HepG2 (cell line): ENCODE data around the gene RHBDD1. TPM values are rescaled to one million over a fixed set of nuclear protein-coding genes. Genes with fewer than 3 reads are reported as not detected.
A peak's percentile ranks its signal among the peaks of the same experiment; 100 is the strongest.

Source experiments
- AGO2 ChIP-seq: fragments of 200-400 bp; formaldehyde crosslinking; optimal IDR thresholded peaks from 2 replicates; pipeline ENCODE3; 2017; ENCODE audit warnings: mild to moderate bottlenecking, low read depth, low read length, moderate library complexity
- BORCS8-MEF2B ChIP-seq: sonication (generic); formaldehyde crosslinking; IDR thresholded peaks from 2 replicates; pipeline ENCODE4 v1.8.0; 2022; ENCODE audit warnings: mild to moderate bottlenecking, missing genetic modification reagents
- CHD2 ChIP-seq: IDR thresholded peaks from 2 replicates; pipeline ENCODE4 v1.6.1; 2011; ENCODE audit warnings: low read depth, low read length, improper control_type of control experiment
- GTF3A ChIP-seq: sonication (generic); formaldehyde crosslinking; conservative IDR thresholded peaks from 2 replicates; pipeline ENCODE4 v1.4.0; 2020; ENCODE audit warnings: mild to moderate bottlenecking, missing genetic modification reagents
- MIER3 ChIP-seq: IDR thresholded peaks from 2 replicates; pipeline ENCODE4 v1.6.1; 2016; ENCODE audit warnings: missing compliant biosample characterization, borderline replicate concordance
- NCOA2 ChIP-seq: sonication (generic); formaldehyde crosslinking; IDR thresholded peaks from 2 replicates; pipeline ENCODE4 v1.8.0; 2022; ENCODE audit warnings: inconsistent platforms
- POLR2G ChIP-seq: fragments of 200-400 bp; formaldehyde crosslinking; IDR thresholded peaks from 2 replicates; pipeline ENCODE4 v1.6.1; 2018; ENCODE audit warnings: mild to moderate bottlenecking, low read depth, low read length, moderate library complexity
- STAT6 ChIP-seq: sonication (generic); formaldehyde crosslinking; IDR thresholded peaks from 2 replicates; pipeline ENCODE4 v1.4.0; 2020; ENCODE audit warnings: missing genetic modification reagents, mild to moderate bottlenecking, borderline replicate concordance
- TFDP1 ChIP-seq: IDR thresholded peaks from 2 replicates; pipeline ENCODE4 v1.6.1; 2016; ENCODE audit warnings: missing compliant biosample characterization, missing genetic modification reagents, borderline replicate concordance
- YEATS2 ChIP-seq: sonication (generic); formaldehyde crosslinking; IDR thresholded peaks from 2 replicates; pipeline ENCODE4 v1.4.0; 2020; ENCODE audit warnings: missing genetic modification reagents, borderline replicate concordance
- ZMAT5 ChIP-seq: sonication (generic); formaldehyde crosslinking; IDR thresholded peaks from 2 replicates; pipeline ENCODE4 v1.5.0; 2020; ENCODE audit warnings: mild to moderate bottlenecking, low read depth, missing genetic modification reagents, borderline replicate concordance
- ZNF224 ChIP-seq: sonication (generic); formaldehyde crosslinking; IDR thresholded peaks from 2 replicates; pipeline ENCODE4 v1.5.0; 2020; ENCODE audit warnings: mild to moderate bottlenecking, missing genetic modification reagents
- ZNF335 ChIP-seq: sonication (generic); formaldehyde crosslinking; IDR thresholded peaks from 2 replicates; pipeline ENCODE4 v1.4.0; 2020; ENCODE audit warnings: missing genetic modification reagents
- polyA plus RNA-seq, 8 experiments: library from polyadenylated mRNA; depleted of rRNA in 3 of 8; stranded (reverse) in 7 of 8; unstranded in 1 of 8; fragments of >200 nt; fragmentation: Illumina TruSeq in 4 of 8; extraction: Trizol in 4 of 8; gene quantifications; 2 replicates each; pipeline versions ENCODE4 v1.2.1 to v1.2.3, GENCODE V29; 2011 to 2016; ENCODE audit warnings: low read depth in 4 of 8, missing spikeins in 1 of 8, mixed read lengths in 1 of 8; ENCODE audit not compliant: insufficient read depth in 1 of 8
- total RNA-seq, 5 experiments: library from RNA; depleted of rRNA; stranded (reverse); fragments of >200 nt; fragmentation: Illumina TruSeq; extraction: Trizol; gene quantifications; 2 replicates each; pipeline ENCODE4 v1.2.3, GENCODE V29; 2016; ENCODE audit warnings: low read depth in 1 of 5
- TF ChIP-seq, protein P1 (sequence below): sonication (generic); formaldehyde crosslinking; IDR thresholded peaks from 2 replicates; pipeline ENCODE4 v1.5.0; 2020; ENCODE audit warnings: missing genetic modification reagents, mild to moderate bottlenecking, borderline replicate concordance
- TF ChIP-seq, protein P2 (sequence below): sonication (generic); formaldehyde crosslinking; IDR thresholded peaks from 2 replicates; pipeline ENCODE4 v1.8.0; 2022; ENCODE audit warnings: missing genetic modification reagents, mild to moderate bottlenecking, inconsistent platforms, borderline replicate concordance

RHBDD1 gene
- total and polyA plus RNA-seq, 2 of the 13 experiments (the other 11 are each of a cell fraction or from before 2014, with no cell fraction given): 8.2 to 9.5 TPM

GRCh38 chr2:226798422-226799210, 37.2 kb upstream of the RHBDD1 start (continued):
- TF ChIP-seq ZMAT5 (CRISPR knock-in tag) (no peak), STAT6 (CRISPR knock-in tag) (no peak), YEATS2 (CRISPR knock-in tag) (no peak), POLR2G (no peak), BORCS8-MEF2B (0 out of 2 replicates have a peak, but pooled peaks have one; percentile 2), GTF3A (CRISPR knock-in tag) (no peak; the same call in 1 of the 2 replicates), ZNF224 (CRISPR knock-in tag) (no peak), NCOA2 (CRISPR knock-in tag) (0 out of 2 replicates have a peak, but pooled peaks have one; percentile 6), ZNF335 (no peak), MIER3 (CRISPR knock-in tag) (no peak), CHD2 (no peak), TFDP1 (CRISPR knock-in tag) (no peak), AGO2 (no peak)
- TF ChIP-seq, protein P1, sequence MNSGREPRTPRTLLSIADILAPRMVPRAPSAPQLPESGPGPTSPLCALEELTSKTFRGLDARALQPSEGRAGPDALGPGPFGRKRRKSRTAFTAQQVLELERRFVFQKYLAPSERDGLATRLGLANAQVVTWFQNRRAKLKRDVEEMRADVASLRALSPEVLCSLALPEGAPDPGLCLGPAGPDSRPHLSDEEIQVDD: peak; percentile 39; the same call in 1 of the 2 replicates
- TF ChIP-seq, protein P2, sequence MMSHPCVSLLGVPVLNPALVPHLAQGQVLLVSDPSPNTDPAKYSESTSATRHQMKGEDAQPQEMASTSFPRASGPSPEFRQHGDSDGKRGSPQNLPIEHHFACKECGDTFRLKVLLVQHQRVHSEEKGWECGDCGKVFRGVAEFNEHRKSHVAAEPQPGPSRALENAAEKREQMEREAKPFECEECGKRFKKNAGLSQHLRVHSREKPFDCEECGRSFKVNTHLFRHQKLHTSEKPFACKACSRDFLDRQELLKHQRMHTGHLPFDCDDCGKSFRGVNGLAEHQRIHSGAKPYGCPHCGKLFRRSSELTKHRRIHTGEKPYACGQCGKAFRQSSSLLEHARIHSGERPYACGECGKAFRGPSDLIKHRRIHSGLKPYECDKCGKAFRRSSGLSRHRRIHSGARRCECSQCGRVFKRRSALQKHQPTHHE (CRISPR knock-in tag): no peak
